SK-N-SH (cell line): ENCODE data around the gene HTT. TPM values are rescaled to one million over a fixed set of nuclear protein-coding genes. Genes with fewer than 3 reads are reported as not detected.

ENCODE experiments used
- CTCF ChIA-PET: fragments of 300-600, 350-600 bp; formaldehyde crosslinking; extraction: SDS; loops from one replicate; lab custom pipeline; 2021; lab: Yijun Ruan, JAX
- POLR2A ChIA-PET: fragments of 350-600 bp; sonication (Branson Sonifier 250); formaldehyde crosslinking; extraction: SDS; loops from one replicate; lab custom pipeline; 2020; ENCODE audit warnings: antibody characterized with exemption, inconsistent platforms; lab: Yijun Ruan, JAX
- DNase-seq: peaks from one replicate; pipeline ENCODE4 v3.0.0; 2012
- H2AFZ ChIP-seq: fragments of 200-600 bp; sonication (generic); 2 replicates; pipeline ENCODE4 v1.8.1; 2016; ENCODE audit warnings: antibody characterized with exemption, mild to moderate bottlenecking, low read depth
- H3F3A ChIP-seq: fragments of 200-600 bp; sonication (generic); replicated peaks from 2 replicates; pipeline ENCODE3; 2016; ENCODE audit warnings: antibody characterized with exemption, mild to moderate bottlenecking; ENCODE audit not compliant: insufficient read depth
- H3K27ac ChIP-seq, 2 experiments: fragments of 200-500 bp in 1 of 2; fragments of 200-600 bp in 1 of 2; sonication (Bioruptor generic) in 1 of 2; sonication (generic), shearing (Covaris generic) in 1 of 2; 2 replicates each; pipeline versions ENCODE4 v1.5.1 to v1.6.1; 2014 to 2016; ENCODE audit warnings: low read depth in 2 of 2, inconsistent platforms in 1 of 2, low read length in 1 of 2, mild to moderate bottlenecking in 1 of 2, mixed read lengths in 1 of 2
- H3K27me3 ChIP-seq: fragments of 200-600 bp; sonication (generic), shearing (Covaris generic); 2 replicates; pipeline ENCODE4 v1.6.1; 2016; ENCODE audit warnings: mixed run types; ENCODE audit not compliant: insufficient read depth
- H3K36me3 ChIP-seq, 2 experiments: fragments of 200-500 bp in 1 of 2; fragments of 200-600 bp in 1 of 2; sonication (Bioruptor generic) in 1 of 2; sonication (generic) in 1 of 2; replicated peaks in 1 of 2; 2 replicates each; pipeline versions ENCODE3 to v1.5.1; 2014 to 2016; ENCODE audit warnings: low read length in 1 of 2, mild to moderate bottlenecking in 1 of 2; ENCODE audit not compliant: insufficient read depth in 2 of 2, control insufficient read depth in 1 of 2
- H3K4me1 ChIP-seq, 2 experiments: fragments of 200-500 bp in 1 of 2; fragments of 200-600 bp in 1 of 2; sonication (Bioruptor generic) in 1 of 2; sonication (generic), shearing (Covaris generic) in 1 of 2; 2 replicates each; pipeline versions ENCODE4 v1.5.1 to v1.6.1; 2014 to 2016; ENCODE audit warnings: low read depth in 1 of 2, low read length in 1 of 2, mixed run types in 1 of 2; ENCODE audit not compliant: insufficient read depth in 2 of 2, control insufficient read depth in 1 of 2
- H3K4me2 ChIP-seq: fragments of 200-600 bp; sonication (generic), shearing (Covaris generic); 2 replicates; pipeline ENCODE4 v1.6.1; 2017; ENCODE audit warnings: mixed run types
- H3K4me3 ChIP-seq, 2 experiments: fragments of 200-500 bp in 1 of 2; fragments of 200-600 bp in 1 of 2; sonication (Bioruptor generic) in 1 of 2; sonication (generic), shearing (Covaris generic) in 1 of 2; 2 replicates each; pipeline versions ENCODE4 v1.5.1 to v1.8.1; 2014 to 2016; ENCODE audit warnings: low read depth in 2 of 2, inconsistent platforms in 1 of 2, low read length in 1 of 2, mild to moderate bottlenecking in 1 of 2, mixed read lengths in 1 of 2, moderate library complexity in 1 of 2
- H3K79me2 ChIP-seq: fragments of 200-600 bp; sonication (generic); 2 replicates; pipeline ENCODE4 v1.8.1; 2017; ENCODE audit warnings: mild to moderate bottlenecking; ENCODE audit not compliant: insufficient read depth
- H3K9ac ChIP-seq: fragments of 200-600 bp; sonication (generic); 2 replicates; pipeline ENCODE4 v1.6.1; 2017; ENCODE audit warnings: mixed run types
- H3K9me2 ChIP-seq: fragments of 200-600 bp; sonication (generic); 2 replicates; pipeline ENCODE4 v1.6.1; 2017; ENCODE audit warnings: mixed run types
- H3K9me3 ChIP-seq: fragments of 200-600 bp; sonication (generic); 2 replicates; pipeline ENCODE4 v1.6.1; 2017; ENCODE audit warnings: mixed run types, mild to moderate bottlenecking, moderate library complexity
- H4K20me1 ChIP-seq: fragments of 200-600 bp; sonication (generic); 2 replicates; pipeline ENCODE4 v1.6.1; 2017; ENCODE audit warnings: mild to moderate bottlenecking, mixed run types; ENCODE audit not compliant: insufficient read depth
- CHD2 ChIP-seq: fragments of 150-350 bp; IDR thresholded peaks from 2 replicates; pipeline ENCODE4 v1.6.1; 2018; ENCODE audit warnings: low read length; ENCODE audit not compliant: partially characterized antibody
- ELF1 ChIP-seq: IDR thresholded peaks from 2 replicates; pipeline ENCODE4 v1.4.0; 2012
- JUND ChIP-seq: IDR thresholded peaks from 2 replicates; pipeline ENCODE4 v1.4.0; 2012
- MXI1 ChIP-seq: IDR thresholded peaks from 2 replicates; pipeline ENCODE4 v1.6.1; 2012; ENCODE audit warnings: mild to moderate bottlenecking, low read depth, low read length, improper control_type of control experiment
- POLR2AphosphoS5 ChIP-seq: IDR thresholded peaks from 2 replicates; pipeline ENCODE4 v1.6.1; 2012; ENCODE audit warnings: low read depth, low read length
- RCOR1 ChIP-seq: fragments of 150-350 bp; IDR thresholded peaks from 2 replicates; pipeline ENCODE4 v1.6.1; 2017; ENCODE audit warnings: antibody characterized with exemption, low read length
- TAF1 ChIP-seq: IDR thresholded peaks from 2 replicates; pipeline ENCODE4 v1.6.1; 2012; ENCODE audit warnings: low read depth, mild to moderate bottlenecking, low read length, moderate library complexity, borderline replicate concordance
- WGBS: methylation state at CpG from one replicate; pipeline ENCODE4 v1.1.6; 2017; ENCODE audit warnings: low lambda C conversion rate; 5-methylcytosine and 5-hydroxymethylcytosine counted together
- polyA plus RNA-seq, 3 experiments: library from polyadenylated mRNA; depleted of rRNA; stranded (reverse); fragments of >200 nt; gene quantifications; 2 replicates each; pipeline ENCODE4 v1.2.3, GENCODE V29; 2012
- TF ChIP-seq, protein P1 (sequence below): fragments of 150-350 bp; IDR thresholded peaks from 2 replicates; pipeline ENCODE4 v1.6.1; 2016; ENCODE audit warnings: mild to moderate bottlenecking, low read depth, low read length
- TF ChIP-seq, protein P2 (sequence below): IDR thresholded peaks from 2 replicates; pipeline ENCODE4 v1.4.0; 2012; ENCODE audit warnings: low read depth

The HTT gene
- polyA plus RNA-seq, 1 of the 3 experiments (the other 2 are of a cell fraction) = 11.3 TPM

DNA sequence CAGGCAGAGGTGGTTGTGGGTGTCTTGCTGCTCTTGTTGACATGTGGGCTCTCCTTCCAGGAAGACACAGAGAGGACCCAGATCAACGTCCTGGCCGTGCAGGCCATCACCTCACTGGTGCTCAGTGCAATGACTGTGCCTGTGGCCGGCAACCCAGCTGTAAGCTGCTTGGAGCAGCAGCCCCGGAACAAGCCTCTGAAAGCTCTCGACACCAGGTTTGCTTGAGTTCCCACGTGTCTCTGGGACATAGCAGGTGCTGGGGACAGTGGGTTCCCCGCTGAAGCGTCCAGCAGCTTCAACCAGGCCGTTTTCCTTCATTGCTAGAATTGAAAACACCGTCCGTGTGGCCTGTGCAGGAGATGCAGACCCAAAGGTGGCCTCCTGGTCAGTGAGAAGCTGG is 148.9 kb downstream of the HTT start:
- no peak for DNase-seq
- 85% methylated on average over 5 of the region's 11 CpGs for WGBS
- no peak overlapping the region for H3K4me3 ChIP-seq
- H4K20me1 ChIP-seq = no peaks in the 10 kb centered on the region
- no peak overlapping the region for H3K27ac ChIP-seq
- H2AFZ ChIP-seq = no peak overlapping the region
- no peaks in the 10 kb centered on the region for H3K9me3 ChIP-seq
- no peaks in the 10 kb centered on the region for H3K27me3 ChIP-seq
- CTCF ChIA-PET = interaction anchor here (1.4 kb wide), 1 partner anchor 15 kb away, joined by 5 read pairs; no protein-coding TSS in a partner anchor
- no peaks in the 10 kb centered on the region for H3K79me2 ChIP-seq
- H3K9ac ChIP-seq = no peak overlapping the region
- no peaks in the 10 kb centered on the region for H3K9me2 ChIP-seq
- TF ChIP-seq RCOR1 = no peak
- H3K4me2 ChIP-seq = no peak overlapping the region
- peaks cover 14 to 68% of the 10 kb centered on the region in 2 experiments for H3K36me3 ChIP-seq
- H3F3A ChIP-seq = no peaks in the 10 kb centered on the region
- no peaks in the 10 kb centered on the region; a peak in 1 of 4 replicates for H3K4me1 ChIP-seq
- POLR2A ChIA-PET = no interaction called here

DNA sequence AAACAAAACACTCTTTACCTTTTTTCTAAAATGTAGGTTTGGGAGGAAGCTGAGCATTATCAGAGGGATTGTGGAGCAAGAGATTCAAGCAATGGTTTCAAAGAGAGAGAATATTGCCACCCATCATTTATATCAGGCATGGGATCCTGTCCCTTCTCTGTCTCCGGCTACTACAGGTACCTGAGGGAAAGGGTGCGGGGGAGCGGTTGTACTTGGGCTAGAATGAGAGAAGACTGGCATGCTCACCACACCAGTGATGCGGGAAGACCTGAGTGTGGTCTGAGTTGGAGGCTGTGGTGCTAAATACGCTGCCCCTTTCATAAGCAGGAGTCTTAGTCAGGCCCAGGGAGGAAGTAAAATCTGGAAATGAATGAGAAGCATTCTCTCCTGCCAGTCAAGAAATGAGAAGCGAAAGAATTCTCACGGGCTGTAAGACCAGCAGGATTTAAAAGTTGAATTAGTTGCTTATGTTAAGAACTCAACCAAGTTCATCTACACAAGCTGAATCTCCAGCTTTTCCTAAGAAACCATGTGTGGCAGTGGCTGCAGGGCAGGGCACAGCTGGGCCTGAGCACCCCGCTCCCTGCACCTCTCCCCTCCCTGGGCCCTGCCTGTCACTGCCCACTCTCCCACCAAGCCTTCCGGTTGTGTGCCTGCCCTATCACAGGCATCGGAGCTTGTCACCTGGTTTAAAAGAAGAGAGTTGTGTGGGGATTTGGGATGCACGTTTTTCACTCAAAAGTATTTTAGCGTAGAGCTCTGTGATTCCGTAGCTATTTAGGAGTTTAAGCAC is 149.7 kb downstream of the HTT start:
- no peak overlapping the region for H3K4me2 ChIP-seq
- no peak for TF ChIP-seq POLR2AphosphoS5
- TF ChIP-seq TAF1 = no peak
- TF ChIP-seq CHD2 = no peak
- TF ChIP-seq, protein P1, sequence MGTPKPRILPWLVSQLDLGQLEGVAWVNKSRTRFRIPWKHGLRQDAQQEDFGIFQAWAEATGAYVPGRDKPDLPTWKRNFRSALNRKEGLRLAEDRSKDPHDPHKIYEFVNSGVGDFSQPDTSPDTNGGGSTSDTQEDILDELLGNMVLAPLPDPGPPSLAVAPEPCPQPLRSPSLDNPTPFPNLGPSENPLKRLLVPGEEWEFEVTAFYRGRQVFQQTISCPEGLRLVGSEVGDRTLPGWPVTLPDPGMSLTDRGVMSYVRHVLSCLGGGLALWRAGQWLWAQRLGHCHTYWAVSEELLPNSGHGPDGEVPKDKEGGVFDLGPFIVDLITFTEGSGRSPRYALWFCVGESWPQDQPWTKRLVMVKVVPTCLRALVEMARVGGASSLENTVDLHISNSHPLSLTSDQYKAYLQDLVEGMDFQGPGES = no peak
- TF ChIP-seq ELF1 = no peak
- TF ChIP-seq JUND = no peak
- no peak for TF ChIP-seq MXI1
- TF ChIP-seq, protein P2, sequence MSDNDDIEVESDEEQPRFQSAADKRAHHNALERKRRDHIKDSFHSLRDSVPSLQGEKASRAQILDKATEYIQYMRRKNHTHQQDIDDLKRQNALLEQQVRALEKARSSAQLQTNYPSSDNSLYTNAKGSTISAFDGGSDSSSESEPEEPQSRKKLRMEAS = no peak
- H3K4me1 ChIP-seq = no peaks in the 10 kb centered on the region; a peak in 1 of 4 replicates
- H3F3A ChIP-seq = no peaks in the 10 kb centered on the region
- H2AFZ ChIP-seq = no peak overlapping the region
- H3K27ac ChIP-seq = no peak overlapping the region
- POLR2A ChIA-PET = no interaction called here
- no peak overlapping the region for H3K4me3 ChIP-seq
- H3K27me3 ChIP-seq = no peaks in the 10 kb centered on the region
- WGBS = 94% methylated on average over 13 of the region's 13 CpGs
- H3K9ac ChIP-seq = no peak overlapping the region
- H3K9me2 ChIP-seq = no peaks in the 10 kb centered on the region
- CTCF ChIA-PET = interaction anchor here (0.7 to 1.7 kb wide), 5 partner anchors 14 to 206 kb away, joined by 3 to 5 read pairs (median 4); no protein-coding TSS in a partner anchor
- H3K9me3 ChIP-seq = no peaks in the 10 kb centered on the region
- peaks cover 16 to 66% of the 10 kb centered on the region in 2 experiments for H3K36me3 ChIP-seq
- no peak for DNase-seq
- no peaks in the 10 kb centered on the region for H3K79me2 ChIP-seq
- no peaks in the 10 kb centered on the region for H4K20me1 ChIP-seq
